Erythroblast (primary cell): ENCODE data around the gene PPME1.

Experiments used
- GATA1 ChIP-seq: IDR thresholded peaks from 2 replicates; pipeline ENCODE4 v1.6.1; 2011; ENCODE audit warnings: low read depth, mild to moderate bottlenecking, control low read depth, low read length, moderate library complexity
- POLR2A ChIP-seq: IDR thresholded peaks from 2 replicates; pipeline ENCODE4 v1.6.1; 2011; ENCODE audit warnings: mild to moderate bottlenecking, low read length

DNA sequence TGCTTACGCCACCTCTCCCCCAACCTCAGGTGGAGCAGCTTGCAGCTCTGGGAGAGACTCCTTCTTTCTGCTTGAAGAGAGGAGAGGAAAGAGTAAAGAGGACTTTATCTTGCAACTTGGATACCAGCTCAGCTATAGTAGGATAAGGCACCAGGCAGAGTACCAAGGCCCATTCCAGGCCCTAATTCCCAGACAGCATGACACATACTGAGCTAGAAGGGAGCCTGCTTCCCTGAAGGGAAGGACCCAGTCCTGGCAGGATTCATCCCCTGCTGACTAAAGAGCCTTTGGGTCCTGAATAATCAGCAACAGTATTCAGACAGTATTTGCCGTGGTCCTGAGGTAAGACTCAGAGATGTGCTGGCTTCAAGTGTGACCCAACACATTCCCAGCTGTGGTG is 41.4 kb downstream of the PPME1 start:
- TF ChIP-seq POLR2A (no peak), GATA1 (no peak)
